ENCODE data around the gene STRN4.
"Not testable (repeated sequence)": the region's sequence is repeated elsewhere in the genome, so short reads cannot be mapped to it uniquely, and the experiment has no call there.

STRN4 gene

DNA sequence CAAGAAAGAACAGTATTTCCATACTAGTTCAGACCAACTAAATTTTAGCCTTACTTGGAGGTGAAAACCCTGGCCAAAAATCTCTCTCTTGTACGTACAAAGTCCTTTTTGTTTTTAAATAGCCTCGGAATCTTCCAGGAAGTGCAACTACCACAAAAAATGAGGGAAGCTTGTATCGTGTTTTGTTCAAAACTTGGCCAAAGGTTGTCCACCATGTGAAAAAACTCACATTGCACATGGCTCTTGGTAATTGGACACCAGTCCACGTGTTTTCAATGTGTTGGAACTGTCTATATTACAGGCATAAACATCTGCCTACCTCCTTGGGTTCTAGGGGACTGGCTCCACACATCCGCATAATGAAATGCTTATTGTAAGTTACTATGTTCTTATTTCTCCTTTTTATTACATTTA, 15.2 kb upstream of the STRN4 start:
- Histone ChIP-seq H3K4me1 (ENCODE audit: insufficient read depth, low read length) (no peaks in the 10 kb centered on the region), H3K36me3 (ENCODE audit: insufficient read depth, low read length) (peaks cover 9% of the 10 kb centered on the region), H2AFZ (ENCODE audit: low read depth, low read length) (no peak overlapping the region), H3K4me3 (ENCODE audit: low read length) (no peak overlapping the region), H3K27me3 (ENCODE audit: insufficient read depth, low read length) (no peaks in the 10 kb centered on the region), H3K9me3 (ENCODE audit: low read length) (no peaks in the 10 kb centered on the region)

DNA sequence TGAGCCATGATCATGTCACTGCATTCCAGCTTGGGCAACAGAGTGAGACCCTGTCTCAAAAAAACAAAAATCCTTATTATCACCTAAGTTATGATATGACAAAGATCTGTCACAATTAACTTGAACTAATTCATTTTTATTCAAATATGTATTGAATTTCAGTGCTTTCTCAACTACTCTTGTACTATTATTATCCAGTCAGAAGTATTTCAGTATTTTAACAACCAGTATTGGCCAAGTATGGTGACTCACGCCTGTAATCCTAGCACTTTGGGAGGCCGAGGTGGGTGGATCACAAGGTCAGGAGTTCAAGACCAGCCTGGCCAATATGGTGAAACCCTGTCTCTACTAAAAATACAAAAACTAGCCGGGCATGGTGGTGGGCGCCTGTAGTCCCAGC, 14.6 kb upstream of the STRN4 start:
- H3K27me3 ChIP-seq (ENCODE audit: insufficient read depth, low read length); H3K4me1 ChIP-seq (ENCODE audit: insufficient read depth, low read length); H3K4me3 ChIP-seq (ENCODE audit: low read length); H3K9me3 ChIP-seq (ENCODE audit: low read length); H2AFZ ChIP-seq (ENCODE audit: low read depth, low read length): not testable (repeated sequence)
- peaks cover 15% of the 10 kb centered on the region for H3K36me3 ChIP-seq (ENCODE audit: insufficient read depth, low read length)

DNA sequence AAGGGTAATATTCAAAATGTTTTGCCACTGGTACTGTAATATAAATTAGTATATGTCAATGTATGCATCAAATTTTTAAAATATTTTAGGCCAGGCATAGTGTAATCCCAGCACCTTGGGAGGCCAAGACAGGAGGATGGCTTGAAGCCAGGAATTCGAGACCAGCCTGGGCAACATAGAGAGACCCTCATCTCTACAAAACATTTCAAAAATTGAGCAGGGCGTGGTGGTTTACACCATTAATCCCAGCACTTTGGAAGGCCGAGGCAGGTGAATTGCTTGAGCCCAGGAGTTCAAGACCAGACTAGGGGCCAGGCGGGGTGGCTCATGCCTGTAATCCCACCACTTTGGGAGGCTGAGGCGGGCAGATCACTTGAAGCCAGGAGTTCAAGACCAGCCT, 14.1 kb upstream of the STRN4 start:
- no peaks in the 10 kb centered on the region for H3K27me3 ChIP-seq (ENCODE audit: insufficient read depth, low read length)
- H3K36me3 ChIP-seq (ENCODE audit: insufficient read depth, low read length) = peaks cover 20% of the 10 kb centered on the region
- no peaks in the 10 kb centered on the region for H3K9me3 ChIP-seq (ENCODE audit: low read length)
- no peak overlapping the region for H3K4me3 ChIP-seq (ENCODE audit: low read length)
- no peak overlapping the region for H2AFZ ChIP-seq (ENCODE audit: low read depth, low read length)
- no peaks in the 10 kb centered on the region for H3K4me1 ChIP-seq (ENCODE audit: insufficient read depth, low read length)

DNA sequence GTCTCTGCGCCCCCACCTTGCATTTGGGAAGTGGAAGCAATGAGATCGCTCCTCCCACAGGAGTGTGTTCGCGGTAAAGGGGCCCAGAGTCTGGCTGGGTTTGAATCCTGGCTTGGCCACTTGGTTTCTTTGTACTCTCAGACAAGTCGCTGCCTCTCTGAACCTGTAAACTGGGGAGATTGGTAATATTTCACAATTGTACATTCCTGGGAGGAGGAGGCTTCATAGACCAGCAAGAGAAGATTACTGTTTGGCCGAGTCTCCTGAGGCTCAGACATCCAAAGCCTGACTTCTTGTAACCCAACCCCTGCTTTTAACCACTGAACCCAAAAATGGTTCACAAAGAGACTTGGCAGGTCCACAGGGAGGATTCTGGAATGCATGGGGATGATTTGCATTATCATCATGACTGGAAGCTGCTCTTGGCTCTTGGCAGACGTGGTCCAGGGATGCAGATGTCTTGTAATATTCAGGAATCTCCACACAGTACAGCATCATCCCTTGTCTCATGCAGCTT, 13.6 kb upstream of the STRN4 start:
- no peaks in the 10 kb centered on the region for H3K27me3 ChIP-seq (ENCODE audit: insufficient read depth, low read length)
- H3K4me1 ChIP-seq (ENCODE audit: insufficient read depth, low read length) = no peaks in the 10 kb centered on the region
- H3K36me3 ChIP-seq (ENCODE audit: insufficient read depth, low read length) = peaks cover 22% of the 10 kb centered on the region
- no peak overlapping the region for H3K4me3 ChIP-seq (ENCODE audit: low read length)
- H3K9me3 ChIP-seq (ENCODE audit: low read length) = no peaks in the 10 kb centered on the region
- H2AFZ ChIP-seq (ENCODE audit: low read depth, low read length) = no peak overlapping the region

DNA sequence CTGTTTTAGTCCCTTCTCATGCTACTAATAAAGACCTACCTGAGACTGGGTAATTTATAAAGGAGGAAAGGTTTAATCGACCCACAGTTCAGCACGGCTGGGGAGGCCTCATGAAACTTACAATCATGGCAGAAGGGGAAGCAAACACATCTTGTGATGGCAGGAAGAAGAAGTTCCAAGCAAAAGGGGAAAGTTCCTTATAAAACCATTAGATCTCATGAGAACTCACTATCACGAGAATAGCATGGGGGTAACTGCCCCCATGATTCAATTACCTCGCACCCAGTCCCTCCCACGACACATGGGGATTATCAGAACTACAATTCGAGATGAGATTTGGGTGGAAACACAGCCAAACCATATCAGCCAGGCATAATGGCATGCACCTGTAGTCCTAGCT, 13.0 kb upstream of the STRN4 start:
- Histone ChIP-seq H3K9me3 (ENCODE audit: low read length) (no peaks in the 10 kb centered on the region), H3K4me3 (ENCODE audit: low read length) (no peak overlapping the region), H3K4me1 (ENCODE audit: insufficient read depth, low read length) (no peaks in the 10 kb centered on the region), H2AFZ (ENCODE audit: low read depth, low read length) (no peak overlapping the region), H3K27me3 (ENCODE audit: insufficient read depth, low read length) (no peaks in the 10 kb centered on the region), H3K36me3 (ENCODE audit: insufficient read depth, low read length) (peaks cover 22% of the 10 kb centered on the region)

DNA sequence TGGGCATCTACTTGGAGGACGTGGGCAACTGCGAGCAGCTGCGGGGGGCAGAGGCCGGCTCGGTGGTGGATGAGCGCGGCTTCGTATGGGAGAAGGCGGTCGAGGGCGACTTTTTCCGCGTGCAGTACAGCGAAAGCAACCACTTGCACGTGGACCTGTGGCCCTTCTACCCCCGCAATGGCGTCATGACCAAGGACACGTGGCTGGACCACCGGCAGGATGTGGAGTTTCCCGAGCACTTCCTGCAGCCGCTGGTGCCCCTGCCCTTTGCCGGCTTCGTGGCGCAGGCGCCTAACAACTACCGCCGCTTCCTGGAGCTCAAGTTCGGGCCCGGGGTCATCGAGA, 10.3 kb upstream of the STRN4 start:
- H3K9me3 ChIP-seq (ENCODE audit: low read length) = no peaks in the 10 kb centered on the region
- peaks cover 32% of the 10 kb centered on the region for H3K36me3 ChIP-seq (ENCODE audit: insufficient read depth, low read length)
- no peak overlapping the region for H2AFZ ChIP-seq (ENCODE audit: low read depth, low read length)
- no peaks in the 10 kb centered on the region for H3K27me3 ChIP-seq (ENCODE audit: insufficient read depth, low read length)
- H3K4me1 ChIP-seq (ENCODE audit: insufficient read depth, low read length) = no peaks in the 10 kb centered on the region
- H3K4me3 ChIP-seq (ENCODE audit: low read length) = no peak overlapping the region

DNA sequence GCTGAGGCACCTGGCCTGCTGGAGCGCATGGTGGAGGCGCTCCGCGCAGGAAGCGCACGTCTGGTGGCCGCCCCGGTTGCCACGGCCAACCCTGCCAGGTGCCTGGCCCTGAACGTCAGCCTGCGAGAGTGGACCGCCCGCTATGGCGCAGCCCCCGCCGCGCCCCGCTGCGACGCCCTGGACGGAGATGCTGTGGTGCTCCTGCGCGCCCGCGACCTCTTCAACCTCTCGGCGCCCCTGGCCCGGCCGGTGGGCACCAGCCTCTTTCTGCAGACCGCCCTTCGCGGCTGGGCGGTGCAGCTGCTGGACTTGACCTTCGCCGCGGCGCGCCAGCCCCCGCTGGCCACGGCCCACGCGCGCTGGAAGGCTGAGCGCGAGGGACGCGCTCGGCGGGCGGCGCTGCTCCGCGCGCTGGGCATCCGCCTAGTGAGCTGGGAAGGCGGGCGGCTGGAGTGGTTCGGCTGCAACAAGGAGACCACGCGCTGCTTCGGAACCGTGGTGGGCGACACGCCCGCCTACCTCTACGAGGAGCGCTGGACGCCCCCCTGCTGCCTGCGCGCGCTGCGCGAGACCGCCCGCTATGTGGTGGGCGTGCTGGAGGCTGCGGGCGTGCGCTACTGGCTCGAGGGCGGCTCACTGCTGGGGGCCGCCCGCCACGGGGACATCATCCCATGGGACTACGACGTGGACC, 9.7 kb upstream of the STRN4 start:
- no peaks in the 10 kb centered on the region for H3K27me3 ChIP-seq (ENCODE audit: insufficient read depth, low read length)
- no peaks in the 10 kb centered on the region for H3K4me1 ChIP-seq (ENCODE audit: insufficient read depth, low read length)
- no peaks in the 10 kb centered on the region for H3K9me3 ChIP-seq (ENCODE audit: low read length)
- H2AFZ ChIP-seq (ENCODE audit: low read depth, low read length) = no peak overlapping the region
- H3K36me3 ChIP-seq (ENCODE audit: insufficient read depth, low read length) = peaks cover 34% of the 10 kb centered on the region
- no peak overlapping the region for H3K4me3 ChIP-seq (ENCODE audit: low read length)

DNA sequence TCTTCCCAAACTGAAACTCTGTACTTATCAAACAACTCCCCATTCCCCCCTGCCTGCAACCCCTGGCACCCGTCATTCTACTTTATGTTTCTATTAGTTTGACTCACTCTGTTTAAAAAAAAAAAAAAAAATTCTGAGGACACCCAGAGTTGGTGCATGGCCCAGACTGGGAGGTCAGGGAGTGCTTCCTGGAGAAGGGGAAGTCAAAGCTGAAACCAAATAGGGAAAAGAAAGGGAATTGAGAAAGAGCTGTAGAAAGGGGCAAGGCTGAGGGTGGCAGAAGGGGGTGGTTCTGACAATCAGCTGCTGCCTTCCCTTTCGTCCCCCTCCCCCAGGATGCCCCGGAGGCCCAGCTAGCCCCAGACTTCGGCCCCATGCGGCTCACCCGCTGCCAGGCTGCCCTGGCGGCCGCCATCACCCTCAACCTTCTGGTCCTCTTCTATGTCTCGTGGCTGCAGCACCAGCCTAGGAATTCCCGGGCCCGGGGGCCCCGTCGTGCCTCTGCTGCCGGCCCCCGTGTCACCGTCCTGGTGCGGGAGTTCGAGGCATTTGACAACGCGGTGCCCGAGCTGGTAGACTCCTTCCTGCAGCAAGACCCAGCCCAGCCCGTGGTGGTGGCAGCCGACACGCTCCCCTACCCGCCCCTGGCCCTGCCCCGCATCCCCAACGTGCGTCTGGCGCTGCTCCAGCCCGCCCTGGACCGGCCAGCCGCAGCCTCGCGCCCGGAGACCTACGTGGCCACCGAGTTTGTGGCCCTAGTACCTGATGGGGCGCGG, 9.0 kb upstream of the STRN4 start:
- Histone ChIP-seq H3K4me3 (ENCODE audit: low read length) (no peak overlapping the region), H3K4me1 (ENCODE audit: insufficient read depth, low read length) (no peaks in the 10 kb centered on the region), H2AFZ (ENCODE audit: low read depth, low read length) (no peak overlapping the region), H3K9me3 (ENCODE audit: low read length) (no peaks in the 10 kb centered on the region), H3K27me3 (ENCODE audit: insufficient read depth, low read length) (no peaks in the 10 kb centered on the region), H3K36me3 (ENCODE audit: insufficient read depth, low read length) (peaks cover 42% of the 10 kb centered on the region)

DNA sequence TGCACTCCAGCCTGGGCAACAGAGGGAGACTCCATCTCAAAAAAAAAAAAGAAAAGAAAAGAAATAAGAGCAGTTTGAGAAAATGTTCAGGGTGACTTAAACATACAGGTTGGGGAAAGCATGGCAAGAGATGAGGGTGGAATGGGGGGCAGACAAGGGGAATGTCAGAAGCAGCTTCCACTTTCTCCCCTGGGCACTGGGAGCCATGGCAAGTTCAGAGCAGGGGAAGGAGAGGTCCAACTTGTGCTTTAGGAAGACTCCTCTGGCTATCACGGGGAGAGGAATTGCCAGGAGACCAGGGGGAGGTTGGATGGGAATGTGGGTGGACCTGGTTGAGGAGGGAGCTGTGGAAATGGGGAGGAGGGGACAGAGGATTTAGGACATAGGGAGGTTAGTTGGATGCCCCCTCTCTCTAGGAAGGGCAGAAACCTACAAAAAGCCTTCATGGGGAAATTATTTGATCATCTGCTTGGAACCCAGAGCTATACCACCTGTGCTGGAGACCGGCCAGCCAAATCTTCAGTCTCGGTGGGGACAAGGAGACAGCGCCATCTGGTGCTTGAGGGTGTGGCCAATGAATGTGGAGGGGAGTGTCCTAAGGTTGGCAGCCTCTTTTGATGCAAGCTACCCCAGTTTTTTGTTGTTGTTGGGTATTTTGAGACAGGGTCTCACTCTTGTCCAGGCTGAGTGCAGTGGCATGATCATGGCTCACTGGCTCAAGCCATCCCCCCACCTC, 7.3 kb upstream of the STRN4 start:
- no peaks in the 10 kb centered on the region for H3K4me1 ChIP-seq (ENCODE audit: insufficient read depth, low read length)
- H3K9me3 ChIP-seq (ENCODE audit: low read length) = no peaks in the 10 kb centered on the region
- H3K27me3 ChIP-seq (ENCODE audit: insufficient read depth, low read length) = no peaks in the 10 kb centered on the region
- no peak overlapping the region for H3K4me3 ChIP-seq (ENCODE audit: low read length)
- H3K36me3 ChIP-seq (ENCODE audit: insufficient read depth, low read length) = peaks cover 53% of the 10 kb centered on the region
- no peak overlapping the region for H2AFZ ChIP-seq (ENCODE audit: low read depth, low read length)

DNA sequence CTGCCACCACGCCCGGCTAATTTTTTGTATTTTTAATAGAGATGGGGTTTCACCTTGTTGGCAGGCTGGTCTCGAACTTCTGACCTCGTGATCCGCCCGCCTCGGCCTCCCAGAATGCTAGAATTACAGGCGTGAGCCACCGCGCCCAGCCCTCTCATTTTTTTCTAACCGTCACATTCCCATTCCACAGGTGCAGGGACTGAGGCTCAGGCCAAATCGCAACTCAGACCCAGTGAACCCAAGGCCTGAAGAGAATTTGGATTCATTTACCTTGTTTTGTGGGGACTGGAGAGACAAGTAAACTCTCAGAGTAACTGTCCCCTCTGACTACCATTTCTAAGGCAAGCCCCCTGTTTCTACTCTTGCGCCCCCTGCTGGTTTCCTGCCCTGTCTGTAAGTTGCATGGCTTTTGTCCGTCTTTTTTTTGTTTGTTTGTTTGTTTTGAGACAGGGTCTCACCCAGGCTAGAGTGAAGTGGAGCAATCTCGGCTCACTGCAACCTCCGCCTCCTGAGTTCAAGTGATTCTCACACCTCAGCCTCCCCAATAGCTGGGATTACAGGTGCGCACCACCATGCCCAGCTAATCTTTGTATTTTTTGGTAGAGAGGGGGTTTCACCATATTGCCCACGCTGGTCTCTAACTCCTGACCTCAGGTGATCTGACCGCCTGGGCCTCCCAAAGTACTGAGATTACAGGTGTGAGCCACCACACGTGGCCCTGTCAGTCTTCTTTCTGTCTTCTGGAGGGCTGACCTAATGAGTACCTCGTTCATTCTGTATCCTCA, 2.3 kb upstream of the STRN4 start:
- Histone ChIP-seq H2AFZ (ENCODE audit: low read depth, low read length) (no peak overlapping the region), H3K36me3 (ENCODE audit: insufficient read depth, low read length) (peaks cover 37% of the 10 kb centered on the region), H3K4me1 (ENCODE audit: insufficient read depth, low read length) (peaks cover 20% of the 10 kb centered on the region), H3K27me3 (ENCODE audit: insufficient read depth, low read length) (no peaks in the 10 kb centered on the region), H3K9me3 (ENCODE audit: low read length) (no peaks in the 10 kb centered on the region), H3K4me3 (ENCODE audit: low read length) (no peak overlapping the region)

DNA sequence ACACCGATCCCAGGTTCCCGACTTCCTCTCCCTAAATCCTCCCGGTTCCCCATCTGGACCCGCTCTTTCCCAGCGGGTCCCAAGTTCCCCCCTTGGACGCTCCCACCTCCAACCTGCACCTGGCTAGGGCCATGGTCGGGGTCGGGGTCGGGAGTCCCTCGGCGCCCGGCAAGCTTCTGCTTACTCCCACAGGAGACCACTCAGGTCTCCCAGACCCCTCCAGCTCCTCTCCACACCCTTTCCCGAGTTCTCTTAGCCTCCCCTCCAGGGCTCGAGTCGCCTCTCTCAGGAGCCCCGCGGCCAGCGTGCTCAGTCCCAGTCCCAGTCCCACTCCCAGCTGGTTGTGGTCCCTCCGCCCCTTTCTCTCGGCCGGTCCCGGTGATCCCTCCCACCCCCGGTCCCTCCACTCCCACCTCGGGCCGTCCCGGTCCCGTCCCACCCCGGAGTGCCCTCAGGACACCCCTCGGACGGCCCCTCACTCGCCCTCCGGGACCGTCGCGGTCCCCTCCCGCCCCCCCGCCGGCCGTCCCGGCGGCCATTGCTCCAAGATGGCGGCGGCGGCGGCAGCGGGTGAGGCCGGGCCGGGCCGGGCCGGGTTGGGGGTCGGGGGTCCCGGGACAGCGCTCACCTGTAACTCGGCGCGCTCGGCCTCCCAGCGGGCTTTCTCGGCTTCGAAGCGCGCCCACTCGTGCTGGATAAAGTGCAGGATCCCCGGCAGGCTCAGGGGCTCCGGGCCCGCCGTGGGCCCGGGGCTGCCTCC, 549 bp downstream of the STRN4 start, which contains the start of gene FKRP:
FKRP (plus strand) TSS at position 537 of the 760 bp plus-strand sequence. CDS start 9,394 bp downstream, outside the sequence.
- H3K4me3 ChIP-seq (ENCODE audit: low read length) = peak within 1 kb of the TSS; percentile 91
- H2AFZ ChIP-seq (ENCODE audit: low read depth, low read length) = peak within 1 kb of the TSS; percentile 48
- H3K9me3 ChIP-seq (ENCODE audit: low read length) = no peaks in the 10 kb centered on the region
- peaks cover 20% of the 10 kb centered on the region for H3K4me1 ChIP-seq (ENCODE audit: insufficient read depth, low read length)
- no peaks in the 10 kb centered on the region for H3K27me3 ChIP-seq (ENCODE audit: insufficient read depth, low read length)
- H3K36me3 ChIP-seq (ENCODE audit: insufficient read depth, low read length) = peaks cover 30% of the 10 kb centered on the region

DNA sequence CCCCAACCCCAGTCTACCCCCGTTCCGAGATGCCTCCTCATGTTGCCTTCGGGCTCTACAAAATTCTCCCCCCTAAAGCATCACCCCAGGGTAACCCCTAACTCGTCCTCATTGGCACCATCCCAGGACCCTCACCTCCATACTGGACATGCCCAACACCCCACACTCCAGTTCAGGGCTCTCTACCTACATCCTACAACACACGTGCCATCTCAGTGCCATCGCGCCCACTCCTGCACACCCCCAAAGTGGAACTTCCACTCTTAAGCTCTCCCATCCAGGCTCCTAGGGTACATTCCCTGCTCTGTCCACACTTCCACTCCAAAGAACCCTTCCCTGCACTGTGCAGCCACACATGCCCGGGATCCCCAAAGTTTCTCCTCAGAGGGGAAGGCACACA, 1.2 kb downstream of the STRN4 start:
- H3K4me3 ChIP-seq (ENCODE audit: low read length) = peak overlapping the region; percentile 91
- H2AFZ ChIP-seq (ENCODE audit: low read depth, low read length) = no peak overlapping the region
- peaks cover 25% of the 10 kb centered on the region for H3K36me3 ChIP-seq (ENCODE audit: insufficient read depth, low read length)
- H3K27me3 ChIP-seq (ENCODE audit: insufficient read depth, low read length) = no peaks in the 10 kb centered on the region
- H3K9me3 ChIP-seq (ENCODE audit: low read length) = no peaks in the 10 kb centered on the region
- peaks cover 20% of the 10 kb centered on the region for H3K4me1 ChIP-seq (ENCODE audit: insufficient read depth, low read length)

Measured in neuron (in vitro differentiated cells).